Stromal cell of bone marrow (primary cell): ENCODE data around the gene PTPRO.
A peak's percentile ranks its signal among the peaks of the same experiment; 100 is the strongest.

ENCODE experiments used
- DNase-seq: peaks from one replicate; pipeline ENCODE4 v3.0.0-alpha.2; 2012; ENCODE audit warnings: low read depth

The PTPRO gene

GRCh38 chr12:15527201-15528080 is 205.1 kb downstream of the PTPRO start:
- peak; percentile 39 for DNase-seq

- no peak for DNase-seq
Measured at GRCh38 chr12:15528666-15529065, 206.4 kb downstream of the PTPRO start.

DNA sequence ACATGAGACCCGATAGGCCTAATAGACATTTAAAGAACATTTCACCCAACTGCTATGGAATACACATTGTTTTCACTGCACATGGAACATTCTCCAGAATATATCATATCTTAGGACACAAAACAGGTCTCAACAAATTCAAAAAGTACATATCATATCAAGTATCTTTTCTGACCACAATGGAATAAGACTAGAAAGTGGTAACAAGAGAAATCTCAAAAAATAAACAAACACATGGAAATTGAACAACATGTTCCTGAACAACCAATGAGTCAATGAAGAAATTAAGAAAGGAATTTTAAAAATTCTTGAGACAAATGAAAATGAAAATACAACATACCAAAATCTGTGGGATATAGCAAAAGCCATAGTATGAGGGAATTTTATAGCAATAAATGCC is 208.1 kb downstream of the PTPRO start:
- DNase-seq: no peak

DNA sequence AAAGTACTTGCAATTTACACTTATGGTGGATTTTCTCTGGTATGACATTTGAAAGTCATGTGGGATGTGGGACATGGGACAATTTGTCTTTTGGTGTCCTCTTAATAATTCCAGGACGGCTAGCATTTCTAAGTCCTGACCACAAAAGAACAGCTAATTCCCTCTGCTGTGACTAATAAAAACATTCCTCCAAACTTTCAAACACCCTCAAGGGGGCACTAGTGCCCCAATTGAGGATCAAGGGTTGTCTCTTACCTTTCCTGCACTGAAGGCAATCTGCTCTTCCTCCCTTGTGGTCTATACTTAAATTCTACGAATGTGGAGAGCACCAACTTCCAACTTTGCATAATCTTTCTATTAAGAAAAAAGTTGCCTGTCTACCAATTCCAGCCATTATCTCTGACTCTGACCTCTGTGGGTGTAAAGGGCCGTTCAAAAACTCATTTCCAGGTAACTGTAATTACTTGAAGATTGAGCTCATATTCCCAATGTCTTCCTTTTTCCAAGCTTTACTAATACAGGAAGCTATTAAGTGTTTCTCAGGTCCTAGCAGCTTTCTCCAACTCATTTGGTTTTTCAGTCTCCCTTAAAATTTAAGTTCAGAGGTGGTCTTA is 210.2 kb downstream of the PTPRO start:
- peak; percentile 60 for DNase-seq

- DNase-seq: no peak
Measured at GRCh38 chr12:15534322-15534721, 212.0 kb downstream of the PTPRO start.

- DNase-seq: no peak
Measured at GRCh38 chr12:15534874-15535273, 212.6 kb downstream of the PTPRO start.

DNA sequence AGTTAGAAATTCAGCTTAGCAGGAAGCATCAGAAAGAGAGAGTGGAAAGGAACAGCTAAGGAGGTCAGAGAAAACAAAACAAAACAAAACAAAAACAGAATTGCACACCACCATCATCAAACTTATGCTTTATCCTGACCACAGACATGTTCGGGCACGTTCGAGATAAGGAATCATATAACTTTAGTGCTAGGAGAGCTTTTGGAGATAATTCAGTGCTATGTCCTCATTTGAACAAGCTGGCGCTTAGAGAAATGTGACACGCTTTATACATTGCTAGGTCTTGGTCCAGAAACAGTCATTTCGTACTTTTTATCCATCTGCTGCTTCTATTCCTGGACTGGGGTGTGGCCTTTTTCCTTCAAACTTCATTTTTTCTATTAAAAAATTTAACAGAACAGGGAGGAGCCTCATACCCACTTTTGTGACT is 213.1 kb downstream of the PTPRO start:
- DNase-seq: no peak

GRCh38 chr12:15536446-15536845 is 214.1 kb downstream of the PTPRO start:
- no peak for DNase-seq

GRCh38 chr12:15538881-15539280 is 216.6 kb downstream of the PTPRO start:
- DNase-seq: no peak

DNA sequence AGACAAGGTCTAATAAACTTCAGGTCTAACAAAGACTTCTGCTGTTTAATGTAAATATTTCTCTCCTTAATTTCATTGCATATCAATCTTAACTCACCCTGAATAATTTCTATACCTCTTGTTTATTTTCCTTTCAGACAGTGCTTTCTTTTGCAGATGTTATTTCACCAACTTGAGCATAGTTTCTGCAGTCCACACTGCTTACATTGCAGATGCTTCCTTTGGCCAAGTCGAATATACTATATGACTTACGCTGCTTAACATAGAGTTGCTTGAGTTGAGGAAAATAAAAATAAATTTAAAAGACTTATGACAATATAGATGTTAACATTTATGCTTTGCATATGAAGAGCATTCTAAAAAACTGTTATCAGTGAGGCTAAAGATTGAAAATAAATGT is 217.7 kb downstream of the PTPRO start:
- no peak for DNase-seq

DNA sequence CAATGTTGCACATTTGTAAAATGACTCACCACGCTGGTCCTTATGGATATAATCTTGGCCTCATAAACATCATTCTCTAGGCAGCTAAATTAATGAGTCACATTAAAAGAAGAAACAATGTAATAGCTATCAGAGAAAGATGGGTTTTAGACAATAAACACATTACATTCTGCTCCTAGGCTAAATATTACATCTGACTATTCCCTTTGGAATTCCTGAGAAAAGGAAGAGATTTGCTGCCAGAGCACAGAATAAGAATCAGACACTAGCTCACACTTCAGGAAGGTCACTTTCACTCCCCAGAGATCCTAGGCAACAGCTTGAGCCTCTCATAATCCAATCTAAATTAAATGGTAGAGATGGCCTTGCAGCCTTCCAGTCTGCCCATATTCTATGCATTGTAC is 218.2 kb downstream of the PTPRO start:
- DNase-seq: no peak

GRCh38 chr12:15541996-15542631 is 219.8 kb downstream of the PTPRO start:
- DNase-seq: no peak

DNA sequence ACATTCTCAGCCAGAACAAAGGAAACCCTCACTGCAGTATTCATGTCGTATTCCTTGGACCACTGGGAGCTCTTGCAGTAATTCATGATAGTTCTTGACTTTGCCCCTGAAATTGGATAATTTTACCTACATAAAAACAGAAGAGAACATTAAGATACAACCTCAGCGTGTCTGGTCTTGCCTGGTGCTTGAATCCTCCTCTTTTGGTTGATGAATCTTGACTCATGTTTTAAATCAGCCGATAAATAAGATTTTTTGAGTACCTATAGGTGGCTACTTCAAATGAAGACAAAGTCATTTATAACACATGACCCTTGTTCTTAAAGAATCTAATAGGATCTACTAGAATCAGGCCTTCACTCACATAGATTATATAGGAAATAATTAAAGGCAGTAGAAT is 221.0 kb downstream of the PTPRO start:
- no peak for DNase-seq

- DNase-seq: no peak
Measured at GRCh38 chr12:15544589-15544988, 222.3 kb downstream of the PTPRO start.

GRCh38 chr12:15545334-15545733 is 223.0 kb downstream of the PTPRO start:
- DNase-seq: no peak

DNA sequence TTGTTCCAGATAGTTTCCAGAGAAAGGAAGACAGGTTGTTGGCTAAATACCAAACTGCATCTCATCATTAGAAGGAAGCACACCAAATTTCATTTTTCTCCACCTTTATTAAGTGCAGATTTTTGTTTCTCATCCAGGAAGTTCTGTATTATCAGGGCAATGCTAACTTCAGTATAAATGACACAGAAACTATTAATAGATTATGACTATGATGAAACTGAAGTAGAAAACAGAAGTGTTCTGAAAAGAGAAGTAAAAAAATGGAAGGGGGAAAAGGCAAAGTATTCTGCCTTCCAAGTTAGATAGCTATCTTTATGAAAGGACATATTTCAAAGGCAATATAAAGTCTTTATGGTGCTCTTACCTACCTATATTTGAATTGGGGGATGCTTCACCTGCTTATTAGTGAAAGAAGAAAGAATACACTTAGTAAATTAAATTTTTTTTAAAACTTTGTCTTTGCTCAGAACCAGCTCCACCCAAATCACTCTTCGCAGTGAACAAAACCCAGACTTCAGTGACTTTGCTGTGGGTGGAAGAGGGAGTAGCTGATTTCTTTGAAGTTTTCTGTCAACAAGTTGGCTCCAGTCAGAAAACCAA is 223.9 kb downstream of the PTPRO start:
- no peak for DNase-seq

GRCh38 chr12:15547063-15547462 is 224.8 kb downstream of the PTPRO start:
- no peak for DNase-seq

DNA sequence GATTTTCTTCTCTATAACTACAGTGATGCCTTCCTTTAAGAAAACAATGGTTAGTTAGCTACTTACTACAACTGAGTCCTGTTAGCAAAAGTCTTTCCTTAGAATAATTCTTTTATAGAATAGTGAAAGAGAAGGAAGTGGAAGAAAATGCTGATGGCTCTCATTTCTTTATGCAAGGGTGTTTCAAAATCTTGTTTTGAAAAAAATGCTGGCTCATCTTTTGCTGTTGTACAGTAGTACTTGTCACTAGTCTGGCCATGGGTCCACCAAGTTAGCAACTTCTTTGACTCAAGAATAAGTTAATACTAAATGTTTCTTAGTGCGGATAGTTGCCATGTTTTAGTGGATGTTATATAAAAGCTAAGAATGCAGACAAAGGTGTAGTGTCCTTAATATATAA is 225.4 kb downstream of the PTPRO start:
- DNase-seq: no peak

GRCh38 chr12:15550793-15551192 is 228.5 kb downstream of the PTPRO start:
- no peak for DNase-seq

DNA sequence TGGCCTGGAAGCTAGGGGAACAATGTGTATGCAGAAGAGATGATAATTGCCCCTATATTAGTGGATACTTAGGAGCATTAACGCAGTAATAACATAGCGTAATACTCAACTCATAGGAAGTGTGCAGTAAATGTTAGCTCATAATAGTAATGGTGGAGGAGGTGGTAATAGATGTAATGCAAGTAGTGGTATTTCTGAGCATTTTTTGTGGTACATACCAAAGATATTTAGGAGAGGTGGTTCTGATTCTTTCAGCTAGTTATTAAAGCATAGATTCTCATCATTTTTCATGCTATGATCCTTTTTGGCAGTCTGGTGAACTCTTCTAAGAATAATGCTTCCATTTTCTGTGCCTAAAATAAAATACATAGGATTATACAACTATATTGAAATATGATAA is 233.1 kb downstream of the PTPRO start:
- no peak for DNase-seq

- no peak for DNase-seq
Measured at GRCh38 chr12:15556411-15557102, 234.2 kb downstream of the PTPRO start.

DNA sequence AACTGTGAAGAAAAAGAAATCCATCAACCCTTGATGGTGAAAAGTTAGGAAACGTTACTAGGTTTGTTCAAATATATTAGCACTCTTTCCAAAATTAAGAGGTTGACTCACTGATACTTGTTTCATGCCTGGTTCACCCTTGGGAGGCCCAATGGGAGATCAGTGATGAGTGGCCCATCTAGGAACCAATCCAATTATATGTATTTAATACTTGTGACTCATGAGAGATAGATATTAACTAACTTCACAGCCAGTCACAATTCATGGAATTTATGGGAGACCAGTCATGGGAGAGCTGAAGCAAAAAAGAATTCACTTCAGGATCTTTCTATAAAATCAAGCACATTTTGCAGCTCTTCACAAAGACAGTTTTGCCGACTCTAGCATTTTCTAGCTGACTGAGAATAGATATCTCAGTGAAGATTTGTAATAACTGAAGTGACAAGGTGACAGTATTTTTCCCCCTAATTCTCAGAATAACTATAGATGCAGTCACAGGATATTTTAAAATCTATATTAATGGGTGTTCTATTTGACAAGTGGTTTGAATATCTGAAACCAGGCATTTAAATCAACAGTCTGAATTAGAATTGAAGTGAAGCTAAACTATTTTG is 236.7 kb downstream of the PTPRO start:
- peak; percentile 93 for DNase-seq
